Right lobe of liver (tissue), 4 donors: Measurements from ENCODE around the gene PDE1C.

ENCODE experiments used
- CTCF ChIP-seq, 4 donors: fragments of 200-600 bp in 3 of 4; fragments of 450-650 bp in 1 of 4; IDR thresholded peaks; one replicate each; pipeline versions ENCODE4 v1.5.1 to v1.8.0; 2016 to 2022; ENCODE audit warnings: antibody characterized with exemption in 4 of 4, mild to moderate bottlenecking in 2 of 4
- POLR2A ChIP-seq: fragments of 450-650 bp; IDR thresholded peaks from one replicate; pipeline ENCODE4 v1.6.1; 2017; ENCODE audit warnings: antibody characterized with exemption, mild to moderate bottlenecking
- donor health status: DM: no; HTN: no; CAD: no.
- donor health status: DM: no; HTN: no; CAD: no.
- donor health status: DM: no; HTN: yes; CAD: no.

- TF ChIP-seq CTCF (IDR thresholded peaks at IDR 0.05) (no peak), POLR2A (no peak)
These were observed 1.7 kb downstream of the PDE1C start for GRCh38 chr7:32068411-32069101.
